ENCODE measurements around the gene USF3. TPM values are rescaled to one million over a fixed set of nuclear protein-coding genes. Genes with fewer than 3 reads are reported as not detected.

The USF3 gene
- total and polyA plus RNA-seq, 2 of the 13 experiments (the other 11 are each of a cell fraction or from before 2014, with no cell fraction given): 6.3 to 15.2 TPM

DNA sequence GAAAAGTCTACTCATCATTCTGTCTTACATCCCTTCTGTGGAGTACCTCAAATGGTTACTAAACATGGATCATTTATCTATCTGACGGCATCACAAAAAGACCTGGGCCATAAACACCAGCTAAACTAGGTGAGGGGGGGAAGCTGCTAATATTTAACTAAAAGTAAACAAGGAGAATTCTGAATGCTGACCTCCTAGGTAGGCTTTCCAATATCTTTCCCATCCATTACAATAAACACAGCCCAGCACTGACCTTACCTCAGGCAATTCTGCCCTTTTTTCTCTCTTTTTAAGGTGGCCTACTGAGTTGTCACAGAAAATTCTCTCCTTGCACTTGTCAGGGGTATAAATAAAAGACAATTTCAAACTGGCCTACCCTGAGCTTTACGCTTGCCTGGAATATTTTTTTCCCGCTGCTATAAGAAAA, 33.1 kb downstream of the USF3 start (continued):
- TF ChIP-seq ZNF513 (CRISPR knock-in tag; conservative IDR thresholded peaks at IDR 0.05) (no peak), MED8 (CRISPR knock-in tag; IDR thresholded peaks at IDR 0.05; ENCODE audit: insufficient replicate concordance) (no peak), REPIN1 (CRISPR knock-in tag; IDR thresholded peaks at IDR 0.05; ENCODE audit: borderline replicate concordance, low read depth) (no peak), SOX5 (CRISPR knock-in tag; IDR thresholded peaks at IDR 0.05; ENCODE audit: borderline replicate concordance) (peak; percentile 79; the same call in 1 of the 2 replicates), SIN3A (IDR thresholded peaks at IDR 0.05; ENCODE audit: borderline replicate concordance, low read depth, low read length) (no peak), ETV5 (CRISPR knock-in tag; IDR thresholded peaks at IDR 0.05; ENCODE audit: borderline replicate concordance) (no peak), ASH2L (IDR thresholded peaks at IDR 0.05; ENCODE audit: insufficient read length, low read depth, low read length) (peak; percentile 95), NFYB (CRISPR knock-in tag; IDR thresholded peaks at IDR 0.05) (no peak), NFKB2 (CRISPR knock-in tag; IDR thresholded peaks at IDR 0.05; ENCODE audit: borderline replicate concordance) (no peak), CBX5 (CRISPR knock-in tag; IDR thresholded peaks at IDR 0.05; ENCODE audit: borderline replicate concordance) (no peak), PHF5A (CRISPR knock-in tag; IDR thresholded peaks at IDR 0.05; ENCODE audit: low read depth, unreplicated experiment) (no peak), BRF2 (CRISPR knock-in tag; IDR thresholded peaks at IDR 0.05) (0 out of 2 replicates have a peak, but pooled peaks have one; percentile 29), ZNF335 (CRISPR knock-in tag; IDR thresholded peaks at IDR 0.05) (no peak), SPEN (CRISPR knock-in tag; IDR thresholded peaks at IDR 0.05; ENCODE audit: low read depth) (no peak), MIXL1 (CRISPR knock-in tag; IDR thresholded peaks at IDR 0.05) (peak; percentile 82), ZNF274 (CRISPR knock-in tag; IDR thresholded peaks at IDR 0.05) (no peak), RARA (CRISPR knock-in tag; IDR thresholded peaks at IDR 0.05) (peak; percentile 82), ZFAT (CRISPR knock-in tag; conservative IDR thresholded peaks at IDR 0.05) (no peak), BRCA1 (CRISPR knock-in tag; IDR thresholded peaks at IDR 0.05) (no peak), XBP1 (CRISPR knock-in tag; IDR thresholded peaks at IDR 0.05) (no peak), SMARCC2 (IDR thresholded peaks at IDR 0.05) (no peak), ZNF138 (CRISPR knock-in tag; IDR thresholded peaks at IDR 0.05; ENCODE audit: low read depth) (no peak), ZFP37 (CRISPR knock-in tag; IDR thresholded peaks at IDR 0.05; ENCODE audit: borderline replicate concordance) (no peak), FOXA3 (CRISPR knock-in tag; IDR thresholded peaks at IDR 0.05) (peak; percentile 97), SNAPC2 (CRISPR knock-in tag; IDR thresholded peaks at IDR 0.05) (no peak), TCF12 (IDR thresholded peaks at IDR 0.05) (no peak), TCF12 (CRISPR knock-in tag; IDR thresholded peaks at IDR 0.05) (no peak), GATA4 (IDR thresholded peaks at IDR 0.05; ENCODE audit: borderline replicate concordance, low read depth) (no peak), ZIK1 (CRISPR knock-in tag; IDR thresholded peaks at IDR 0.05; ENCODE audit: borderline replicate concordance, low read depth) (no peak)
- TF ChIP-seq, protein P1, sequence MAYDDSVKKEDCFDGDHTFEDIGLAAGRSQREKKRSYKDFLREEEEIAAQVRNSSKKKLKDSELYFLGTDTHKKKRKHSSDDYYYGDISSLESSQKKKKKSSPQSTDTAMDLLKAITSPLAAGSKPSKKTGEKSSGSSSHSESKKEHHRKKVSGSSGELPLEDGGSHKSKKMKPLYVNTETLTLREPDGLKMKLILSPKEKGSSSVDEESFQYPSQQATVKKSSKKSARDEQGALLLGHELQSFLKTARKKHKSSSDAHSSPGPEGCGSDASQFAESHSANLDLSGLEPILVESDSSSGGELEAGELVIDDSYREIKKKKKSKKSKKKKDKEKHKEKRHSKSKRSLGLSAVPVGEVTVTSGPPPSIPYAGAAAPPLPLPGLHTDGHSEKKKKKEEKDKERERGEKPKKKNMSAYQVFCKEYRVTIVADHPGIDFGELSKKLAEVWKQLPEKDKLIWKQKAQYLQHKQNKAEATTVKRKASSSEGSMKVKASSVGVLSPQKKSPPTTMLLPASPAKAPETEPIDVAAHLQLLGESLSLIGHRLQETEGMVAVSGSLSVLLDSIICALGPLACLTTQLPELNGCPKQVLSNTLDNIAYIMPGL (CRISPR knock-in tag; IDR thresholded peaks at IDR 0.05; ENCODE audit: borderline replicate concordance in 1 of 2, low read depth in 1 of 2): no peak
